ENCODE results near the gene MS4A1.

DNA sequence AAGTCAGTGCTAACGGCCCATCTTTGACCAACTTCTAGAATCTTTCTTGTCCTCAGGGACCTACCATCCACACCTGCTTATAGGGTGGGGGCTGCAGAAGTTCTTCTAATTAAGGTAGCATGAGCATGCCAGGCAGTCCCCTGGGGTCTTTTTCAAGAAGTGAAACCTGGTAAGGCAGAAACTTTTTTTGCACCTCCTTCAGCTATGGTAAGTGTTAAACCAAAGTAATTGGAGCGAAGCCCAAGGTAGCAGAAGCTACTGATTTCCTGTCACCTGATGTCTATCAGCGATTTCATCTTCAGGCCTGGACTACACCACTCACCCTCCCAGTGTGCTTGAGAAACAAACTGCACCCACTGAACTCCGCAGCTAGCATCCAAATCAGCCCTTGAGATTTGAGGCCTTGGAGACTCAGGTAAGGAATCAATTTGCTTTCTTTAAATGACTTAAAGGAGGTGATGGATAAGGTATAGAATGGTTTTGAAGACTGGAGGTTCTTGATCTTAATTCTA is at the start of gene MS4A1:
- TF ChIP-seq, protein P1, sequence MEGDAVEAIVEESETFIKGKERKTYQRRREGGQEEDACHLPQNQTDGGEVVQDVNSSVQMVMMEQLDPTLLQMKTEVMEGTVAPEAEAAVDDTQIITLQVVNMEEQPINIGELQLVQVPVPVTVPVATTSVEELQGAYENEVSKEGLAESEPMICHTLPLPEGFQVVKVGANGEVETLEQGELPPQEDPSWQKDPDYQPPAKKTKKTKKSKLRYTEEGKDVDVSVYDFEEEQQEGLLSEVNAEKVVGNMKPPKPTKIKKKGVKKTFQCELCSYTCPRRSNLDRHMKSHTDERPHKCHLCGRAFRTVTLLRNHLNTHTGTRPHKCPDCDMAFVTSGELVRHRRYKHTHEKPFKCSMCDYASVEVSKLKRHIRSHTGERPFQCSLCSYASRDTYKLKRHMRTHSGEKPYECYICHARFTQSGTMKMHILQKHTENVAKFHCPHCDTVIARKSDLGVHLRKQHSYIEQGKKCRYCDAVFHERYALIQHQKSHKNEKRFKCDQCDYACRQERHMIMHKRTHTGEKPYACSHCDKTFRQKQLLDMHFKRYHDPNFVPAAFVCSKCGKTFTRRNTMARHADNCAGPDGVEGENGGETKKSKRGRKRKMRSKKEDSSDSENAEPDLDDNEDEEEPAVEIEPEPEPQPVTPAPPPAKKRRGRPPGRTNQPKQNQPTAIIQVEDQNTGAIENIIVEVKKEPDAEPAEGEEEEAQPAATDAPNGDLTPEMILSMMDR (optimal IDR thresholded peaks at IDR 0.05 in 1 of 3, IDR thresholded peaks at IDR 0.05 in 1 of 3, conservative IDR thresholded peaks at IDR 0.05 in 1 of 3; ENCODE audit: extremely low read depth in 1 of 3, insufficient read depth in 2 of 3, low read length in 3 of 3): no peak
- TF ChIP-seq EZH2 (IDR thresholded peaks at IDR 0.05; ENCODE audit: low read length): no peak
